HEK293 (cell line): Measurements from ENCODE around the gene CRABP2.

Experiments used
- CTCF ChIA-PET: fragments of 350-600 bp; formaldehyde crosslinking; extraction: SDS; loops from one replicate; lab custom pipeline; 2021; ENCODE audit warnings: antibody characterized with exemption; lab: Yijun Ruan, JAX
- POLR2A ChIA-PET: fragments of 300-600 bp; formaldehyde crosslinking; extraction: SDS; loops from one replicate; lab custom pipeline; 2020; ENCODE audit warnings: antibody characterized with exemption, inconsistent platforms; lab: Yijun Ruan, JAX
- H3K27ac ChIP-seq: fragments of 200-500 bp; sonication (Bioruptor generic); 2 replicates; pipeline ENCODE4 v1.5.1; 2014; ENCODE audit warnings: low read depth, low read length, control low read depth, inconsistent platforms; ENCODE audit errors: extremely low read depth
- H3K36me3 ChIP-seq, 2 experiments: fragments of 200-500 bp in 1 of 2; sonication (Bioruptor generic) in 1 of 2; 1 replicate in 1 of 2; 2 replicates in 1 of 2; pipeline ENCODE4 v1.5.1; 2014 to 2017; ENCODE audit warnings: inconsistent platforms in 2 of 2, low read length in 2 of 2; ENCODE audit not compliant: control insufficient read depth in 2 of 2, insufficient read depth in 1 of 2
- H3K4me1 ChIP-seq: fragments of 200-500 bp; sonication (Bioruptor generic); 2 replicates; pipeline ENCODE4 v1.5.1; 2014; ENCODE audit warnings: mild to moderate bottlenecking, low read length, inconsistent platforms; ENCODE audit not compliant: control insufficient read depth, insufficient read depth
- H3K4me3 ChIP-seq: 2 replicates; pipeline ENCODE4 v1.5.1; 2011; ENCODE audit warnings: low read depth, mild to moderate bottlenecking, control low read depth, low read length, moderate library complexity
- H3K9me3 ChIP-seq: fragments of 200-500 bp; sonication (Bioruptor generic); 2 replicates; pipeline ENCODE4 v1.5.1; 2014; ENCODE audit warnings: low read depth, low read length, inconsistent platforms; ENCODE audit not compliant: control insufficient read depth, insufficient read depth
- EGR2 ChIP-seq: fragments of 450-650 bp; formaldehyde crosslinking; IDR thresholded peaks from 2 replicates; pipeline ENCODE4 v1.5.1; 2016; ENCODE audit warnings: low read depth, missing biosample characterization, missing genetic modification characterization
- GLIS1 ChIP-seq: fragments of 450-650 bp; formaldehyde crosslinking; IDR thresholded peaks from 2 replicates; pipeline ENCODE4 v1.5.1; 2016; ENCODE audit warnings: missing biosample characterization, missing genetic modification characterization
- MYNN ChIP-seq: fragments of 450-650 bp; formaldehyde crosslinking; IDR thresholded peaks from 2 replicates; pipeline ENCODE4 v1.5.1; 2016; ENCODE audit warnings: missing biosample characterization, missing genetic modification characterization, borderline replicate concordance
- PRDM10 ChIP-seq: fragments of 450-650 bp; formaldehyde crosslinking; IDR thresholded peaks from 2 replicates; pipeline ENCODE4 v1.5.1; 2016; ENCODE audit warnings: missing biosample characterization, missing genetic modification characterization
- YY1 ChIP-seq: fragments of 450-650 bp; formaldehyde crosslinking; IDR thresholded peaks from 2 replicates; pipeline ENCODE4 v1.5.1; 2018; ENCODE audit warnings: missing biosample characterization, missing genetic modification characterization
- YY2 ChIP-seq: fragments of 450-650 bp; formaldehyde crosslinking; IDR thresholded peaks from 2 replicates; pipeline ENCODE4 v1.5.1; 2016; ENCODE audit warnings: missing biosample characterization, missing genetic modification characterization
- ZBTB26 ChIP-seq: fragments of 450-650 bp; formaldehyde crosslinking; optimal IDR thresholded peaks from 2 replicates; pipeline ENCODE3; 2016; ENCODE audit warnings: missing biosample characterization, mild to moderate bottlenecking, missing genetic modification characterization
- ZNF138 ChIP-seq: fragments of 450-650 bp; formaldehyde crosslinking; IDR thresholded peaks from 2 replicates; pipeline ENCODE4 v1.5.1; 2016; ENCODE audit warnings: missing biosample characterization, missing genetic modification characterization, borderline replicate concordance
- ZNF184 ChIP-seq: fragments of 450-650 bp; IDR thresholded peaks from 2 replicates; pipeline ENCODE4 v1.5.1; 2018; ENCODE audit warnings: missing biosample characterization, mild to moderate bottlenecking, missing genetic modification characterization
- ZNF211 ChIP-seq: fragments of 450-650 bp; formaldehyde crosslinking; IDR thresholded peaks from 2 replicates; pipeline ENCODE4 v1.5.1; 2016; ENCODE audit warnings: low read depth, missing biosample characterization, missing genetic modification characterization
- ZNF24 ChIP-seq: fragments of 450-650 bp; formaldehyde crosslinking; IDR thresholded peaks from 2 replicates; pipeline ENCODE4 v1.5.1; 2016; ENCODE audit warnings: missing biosample characterization, missing genetic modification characterization
- ZNF274 ChIP-seq, 2 experiments: fragments of 200-500 bp in 1 of 2; fragments of 450-650 bp in 1 of 2; sonication (Bioruptor generic) in 1 of 2; formaldehyde crosslinking in 1 of 2; IDR thresholded peaks; 2 replicates each; pipeline versions ENCODE4 v1.5.1 to v1.6.1; 2014 to 2016; ENCODE audit warnings: borderline replicate concordance in 1 of 2, inconsistent platforms in 1 of 2, low read length in 1 of 2, missing biosample characterization in 1 of 2, missing genetic modification characterization in 1 of 2
- ZNF335 ChIP-seq: fragments of 450-650 bp; formaldehyde crosslinking; conservative IDR thresholded peaks from 2 replicates; pipeline ENCODE4 v1.5.1; 2016; ENCODE audit warnings: missing biosample characterization, missing genetic modification characterization
- ZNF423 ChIP-seq: fragments of 450-650 bp; formaldehyde crosslinking; IDR thresholded peaks from 2 replicates; pipeline ENCODE4 v1.5.1; 2016; ENCODE audit warnings: missing biosample characterization, missing genetic modification characterization
- ZNF521 ChIP-seq: fragments of 450-650 bp; formaldehyde crosslinking; IDR thresholded peaks from 2 replicates; pipeline ENCODE4 v1.5.1; 2017; ENCODE audit warnings: missing biosample characterization, mild to moderate bottlenecking, missing genetic modification characterization
- ZNF548 ChIP-seq: fragments of 450-650 bp; formaldehyde crosslinking; IDR thresholded peaks from 2 replicates; pipeline ENCODE4 v1.5.1; 2016; ENCODE audit warnings: missing biosample characterization, missing genetic modification characterization
- ZNF610 ChIP-seq: fragments of 450-650 bp; formaldehyde crosslinking; IDR thresholded peaks from 2 replicates; pipeline ENCODE4 v1.5.1; 2016; ENCODE audit warnings: missing biosample characterization, missing genetic modification characterization, borderline replicate concordance
- ZNF664 ChIP-seq: fragments of 450-650 bp; formaldehyde crosslinking; IDR thresholded peaks from 2 replicates; pipeline ENCODE4 v1.5.1; 2016; ENCODE audit warnings: missing biosample characterization, missing genetic modification characterization
- ZNF692 ChIP-seq: fragments of 450-650 bp; formaldehyde crosslinking; IDR thresholded peaks from 2 replicates; pipeline ENCODE4 v1.5.1; 2016; ENCODE audit warnings: missing biosample characterization, missing genetic modification characterization
- ZNF747 ChIP-seq: fragments of 450-650 bp; formaldehyde crosslinking; IDR thresholded peaks from 2 replicates; pipeline ENCODE4 v1.5.1; 2016; ENCODE audit warnings: missing biosample characterization, missing genetic modification characterization
- ZNF792 ChIP-seq: fragments of 450-650 bp; formaldehyde crosslinking; IDR thresholded peaks from 2 replicates; pipeline ENCODE4 v1.5.1; 2016; ENCODE audit warnings: missing biosample characterization, missing genetic modification characterization
- ZNF837 ChIP-seq: fragments of 450-650 bp; formaldehyde crosslinking; IDR thresholded peaks from 2 replicates; pipeline ENCODE4 v1.5.1; 2016; ENCODE audit warnings: missing biosample characterization, missing genetic modification characterization
- ZSCAN4 ChIP-seq: fragments of 450-650 bp; formaldehyde crosslinking; IDR thresholded peaks from 2 replicates; pipeline ENCODE4 v1.5.1; 2017; ENCODE audit warnings: missing biosample characterization, missing genetic modification characterization

CRABP2 gene

GRCh38 chr1:156666862-156667609 lies 38.3 kb downstream of the CRABP2 start:
- peak; percentile 54 for TF ChIP-seq ZNF335 (tag by site-specific recombination)
- no peak for TF ChIP-seq PRDM10 (tag by site-specific recombination)
- TF ChIP-seq ZNF274 (IDR thresholded peaks at IDR 0.05; ENCODE audit: low read length): no peak
- TF ChIP-seq ZNF274 (tag by site-specific recombination; IDR thresholded peaks at IDR 0.05; ENCODE audit: borderline replicate concordance): no peak
- TF ChIP-seq ZNF138 (tag by site-specific recombination): no peak
- no peak for TF ChIP-seq YY1 (tag by site-specific recombination)
- TF ChIP-seq EGR2 (tag by site-specific recombination): no peak
- no peak for TF ChIP-seq ZBTB26 (tag by site-specific recombination)
- peak; percentile 97 for TF ChIP-seq ZNF664 (tag by site-specific recombination)
- TF ChIP-seq ZNF521 (tag by site-specific recombination): no peak
- no peak for TF ChIP-seq ZNF211 (tag by site-specific recombination)
- no peak for TF ChIP-seq YY2 (tag by site-specific recombination)
- no peak for TF ChIP-seq ZNF792 (tag by site-specific recombination)
- TF ChIP-seq, all 188 proteins: peak for 2
- Histone ChIP-seq H3K27ac (no peak overlapping the region), H3K4me3 (no peak overlapping the region), H3K4me1 (peaks cover 5% of the 10 kb centered on the region; the same call in 1 of the 2 replicates), H3K36me3 (no peaks in the 10 kb centered on the region), H3K9me3 (no peaks in the 10 kb centered on the region)
- POLR2A ChIA-PET: no interaction called here
- CTCF ChIA-PET: interaction anchor here (0.5 to 15.2 kb wide), 7 partner anchors 9 to 107 kb away, joined by 3 to 564 read pairs (median 3); partner anchors contain the start of gene NES

GRCh38 chr1:156665539-156665938 lies 39.8 kb downstream of the CRABP2 start:
- no peak overlapping the region for H3K27ac ChIP-seq
- CTCF ChIA-PET: interaction anchor here (0.7 to 15.2 kb wide), 4 partner anchors 16 to 62 kb away, joined by 3 to 564 read pairs (median 6); partner anchors contain the start of gene NES
- H3K36me3 ChIP-seq: no peaks in the 10 kb centered on the region
- H3K4me3 ChIP-seq: no peak overlapping the region
- POLR2A ChIA-PET: interaction anchor here (0.5 to 2.6 kb wide), 4 partner anchors 11 to 708 kb away, joined by 4 to 16 read pairs (median 5); partner anchors contain the start of genes ISG20L2, METTL25B and NES
- peaks cover 9% of the 10 kb centered on the region; the same call in 1 of the 2 replicates for H3K4me1 ChIP-seq
- no peaks in the 10 kb centered on the region for H3K9me3 ChIP-seq
- TF ChIP-seq ZSCAN4 (tag by site-specific recombination) (no peak), ZNF692 (tag by site-specific recombination) (no peak), ZNF548 (tag by site-specific recombination) (no peak), ZNF184 (tag by site-specific recombination) (no peak), ZNF610 (no peak), ZNF24 (tag by site-specific recombination) (no peak), ZNF747 (tag by site-specific recombination) (no peak), MYNN (tag by site-specific recombination) (no peak), YY1 (tag by site-specific recombination) (no peak), ZNF423 (tag by site-specific recombination) (no peak), GLIS1 (tag by site-specific recombination) (no peak), ZNF837 (tag by site-specific recombination) (no peak), ZNF664 (tag by site-specific recombination) (no peak)
